Measurements from ENCODE around the gene LRRC7. TPM values are rescaled to one million over a fixed set of nuclear protein-coding genes. Genes with fewer than 3 reads are reported as not detected.

LRRC7 gene
- total and polyA plus RNA-seq, 4 donors = 6.1 TPM; not detected in 3

DNA sequence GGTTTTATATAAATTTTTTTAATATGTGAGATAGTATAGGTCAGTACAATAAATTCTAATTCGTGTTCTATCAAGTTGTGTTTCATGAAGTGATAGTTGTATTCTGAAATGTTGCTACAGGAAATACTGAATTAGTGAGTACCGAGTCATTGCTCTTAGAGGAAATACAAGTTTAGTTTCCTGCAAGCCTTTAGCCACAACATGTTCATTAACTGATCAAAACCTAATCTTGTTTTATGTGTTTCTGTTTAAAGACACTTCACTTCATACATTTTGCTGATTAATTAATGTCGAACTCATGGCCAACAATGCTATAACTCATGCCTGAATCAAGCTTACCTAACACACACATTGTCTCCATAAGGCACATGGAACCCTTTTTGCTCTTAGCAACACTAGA is 43.6 kb downstream of the LRRC7 start:
- 49 to 54% methylated on average over 3 of the region's 3 CpGs for WGBS, 2 donors

DNA sequence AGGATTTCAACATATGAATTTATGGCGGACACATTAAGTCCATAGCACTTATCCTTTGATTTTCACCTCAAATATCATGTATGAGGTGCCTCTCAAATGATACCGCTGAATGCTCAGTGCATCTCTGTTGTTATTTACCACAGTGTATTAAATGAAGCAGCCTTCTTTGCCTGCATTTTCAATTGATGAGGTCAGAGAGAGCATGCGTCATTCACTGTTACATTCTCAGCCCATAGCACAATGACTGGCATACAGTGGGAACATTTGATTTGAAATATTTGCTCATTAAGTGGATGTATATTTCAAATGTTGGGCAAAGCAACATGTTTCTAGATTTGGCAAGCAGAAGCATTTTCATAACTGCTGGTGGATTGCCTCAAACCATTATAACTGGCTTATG is 45.7 kb downstream of the LRRC7 start:
- H3K4me3 ChIP-seq = no peak overlapping the region
- ATAC-seq (ENCODE audit: insufficient read depth, low FRiP score) (no peak), DNase-seq (no peak)
- H3K27ac ChIP-seq (ENCODE audit: low read depth in 1 of 2, low read length in 1 of 2) = no peak overlapping the region
- H3K4me1 ChIP-seq (ENCODE audit: control insufficient read depth in 5 of 5, insufficient read depth in 5 of 5, low read length in 5 of 5) = no peaks in the 10 kb centered on the region
- no peaks in the 10 kb centered on the region for H3K36me3 ChIP-seq (ENCODE audit: control insufficient read depth in 4 of 4, insufficient read depth in 4 of 4, low read length in 4 of 4)
- no peaks in the 10 kb centered on the region for H3K9me3 ChIP-seq (ENCODE audit: control insufficient read depth in 4 of 4, insufficient read depth in 3 of 4, low read length in 3 of 4)
- TF ChIP-seq CTCF (IDR thresholded peaks at IDR 0.05; ENCODE audit: control extremely low read depth, extremely low read depth) = no peak
- no peak overlapping the region for H3K9ac ChIP-seq (ENCODE audit: insufficient read depth in 1 of 2, low read length in 2 of 2)
- WGBS, 2 donors = 91 to 93% methylated on average over 3 of the region's 3 CpGs
- no peaks in the 10 kb centered on the region for H3K27me3 ChIP-seq (ENCODE audit: control insufficient read depth in 3 of 3, insufficient read depth in 3 of 3, low read length in 2 of 3)

More for the DNA sequence above, 43.6 kb downstream of the LRRC7 start:
- H3K9me3 ChIP-seq (ENCODE audit: control insufficient read depth in 4 of 4, insufficient read depth in 3 of 4, low read length in 3 of 4) = no peaks in the 10 kb centered on the region
- no peaks in the 10 kb centered on the region for H3K4me1 ChIP-seq (ENCODE audit: control insufficient read depth in 5 of 5, insufficient read depth in 5 of 5, low read length in 5 of 5)
- TF ChIP-seq CTCF (IDR thresholded peaks at IDR 0.05; ENCODE audit: control extremely low read depth, extremely low read depth) = no peak
- no peak overlapping the region for H3K9ac ChIP-seq (ENCODE audit: insufficient read depth in 1 of 2, low read length in 2 of 2)
- no peaks in the 10 kb centered on the region for H3K36me3 ChIP-seq (ENCODE audit: control insufficient read depth in 4 of 4, insufficient read depth in 4 of 4, low read length in 4 of 4)
- H3K27me3 ChIP-seq (ENCODE audit: control insufficient read depth in 3 of 3, insufficient read depth in 3 of 3, low read length in 2 of 3) = no peaks in the 10 kb centered on the region
- H3K4me3 ChIP-seq = no peak overlapping the region
- no peak for DNase-seq
- ATAC-seq (ENCODE audit: insufficient read depth, low FRiP score) = no peak
- no peak overlapping the region for H3K27ac ChIP-seq (ENCODE audit: low read depth in 1 of 2, low read length in 1 of 2)

DNA sequence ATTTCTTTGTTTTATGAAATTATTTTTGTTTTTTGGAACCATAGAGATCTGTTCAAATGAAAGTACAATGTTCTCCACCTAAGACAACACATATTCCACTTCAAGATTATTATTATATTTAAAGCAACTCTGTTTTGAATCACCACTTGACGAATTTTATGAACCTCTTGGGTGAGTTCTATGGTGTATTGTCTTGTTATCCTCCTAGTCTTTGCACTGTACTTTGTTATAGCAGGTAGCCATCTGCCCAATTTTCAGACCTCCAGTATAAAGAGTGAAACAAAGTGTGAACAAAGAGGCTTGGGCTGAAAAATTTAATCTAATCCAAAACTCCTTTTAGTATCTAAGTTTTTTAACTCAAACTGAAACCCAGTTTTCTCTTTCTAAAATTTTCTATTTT is 71.0 kb downstream of the LRRC7 start:
- no peaks in the 10 kb centered on the region for H3K4me1 ChIP-seq (ENCODE audit: control insufficient read depth in 5 of 5, insufficient read depth in 5 of 5, low read length in 5 of 5)
- no peak for TF ChIP-seq CTCF (IDR thresholded peaks at IDR 0.05; ENCODE audit: control extremely low read depth, extremely low read depth)
- DNase-seq (no peak), ATAC-seq (ENCODE audit: insufficient read depth, low FRiP score) (no peak)
- H3K4me3 ChIP-seq = no peak overlapping the region
- no peak overlapping the region for H3K27ac ChIP-seq (ENCODE audit: low read depth in 1 of 2, low read length in 1 of 2)
- no peaks in the 10 kb centered on the region for H3K36me3 ChIP-seq (ENCODE audit: control insufficient read depth in 4 of 4, insufficient read depth in 4 of 4, low read length in 4 of 4)
- H3K9me3 ChIP-seq (ENCODE audit: control insufficient read depth in 4 of 4, insufficient read depth in 3 of 4, low read length in 3 of 4) = no peaks in the 10 kb centered on the region
- no peaks in the 10 kb centered on the region for H3K27me3 ChIP-seq (ENCODE audit: control insufficient read depth in 3 of 3, insufficient read depth in 3 of 3, low read length in 2 of 3)
- no peak overlapping the region for H3K9ac ChIP-seq (ENCODE audit: insufficient read depth in 1 of 2, low read length in 2 of 2)
- 72 to 73% methylated on average over 1 of the region's 1 CpG for WGBS, 2 donors

GRCh38 chr1:69639159-69639558 is 71.4 kb downstream of the LRRC7 start:
- Histone ChIP-seq H3K9ac (ENCODE audit: insufficient read depth in 1 of 2, low read length in 2 of 2) (no peak overlapping the region), H3K4me1 (ENCODE audit: control insufficient read depth in 5 of 5, insufficient read depth in 5 of 5, low read length in 5 of 5) (no peaks in the 10 kb centered on the region), H3K36me3 (ENCODE audit: control insufficient read depth in 4 of 4, insufficient read depth in 4 of 4, low read length in 4 of 4) (no peaks in the 10 kb centered on the region), H3K4me3 (no peak overlapping the region), H3K27me3 (ENCODE audit: control insufficient read depth in 3 of 3, insufficient read depth in 3 of 3, low read length in 2 of 3) (no peaks in the 10 kb centered on the region), H3K27ac (ENCODE audit: low read depth in 1 of 2, low read length in 1 of 2) (no peak overlapping the region), H3K9me3 (ENCODE audit: control insufficient read depth in 4 of 4, insufficient read depth in 3 of 4, low read length in 3 of 4) (no peaks in the 10 kb centered on the region)
- ATAC-seq (ENCODE audit: insufficient read depth, low FRiP score) (no peak), DNase-seq (no peak)
- TF ChIP-seq CTCF (IDR thresholded peaks at IDR 0.05; ENCODE audit: control extremely low read depth, extremely low read depth) = no peak

All from lung (tissue), 12 donors.